HG02943 (cell line): ENCODE measurements around the gene NOCT.
"Not testable (repeated sequence)": the region's sequence is repeated elsewhere in the genome, so short reads cannot be mapped to it uniquely, and the experiment has no call there.

Source experiments
- ATAC-seq: cut with Tn5 transposase; IDR thresholded peaks from one replicate; pipeline ENCODE4 v1.9.1; 2021; ENCODE audit warnings: mild to moderate bottlenecking, low read depth, moderate library complexity; ENCODE audit not compliant: unreplicated experiment

NOCT gene

DNA sequence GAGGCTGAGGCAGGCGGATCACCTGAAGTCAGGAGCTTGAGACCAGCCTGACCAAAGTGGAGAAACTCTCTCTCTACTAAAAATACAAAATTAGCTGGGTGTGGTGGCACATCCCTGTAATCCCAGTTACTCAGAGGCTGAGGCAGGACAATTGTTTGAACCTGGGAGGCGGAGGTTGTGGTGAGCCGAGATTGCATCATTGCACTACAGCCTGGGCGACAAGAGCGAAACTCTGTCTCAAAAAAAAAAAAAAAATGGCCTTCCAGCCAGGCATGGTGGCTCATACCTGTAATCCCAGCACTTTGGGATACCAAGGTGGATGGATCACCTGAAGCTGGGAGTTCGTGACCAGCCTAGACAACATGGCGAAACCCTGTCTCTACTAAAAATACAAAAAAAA is 7.3 kb upstream of the NOCT start:
- not testable (repeated sequence) for ATAC-seq

DNA sequence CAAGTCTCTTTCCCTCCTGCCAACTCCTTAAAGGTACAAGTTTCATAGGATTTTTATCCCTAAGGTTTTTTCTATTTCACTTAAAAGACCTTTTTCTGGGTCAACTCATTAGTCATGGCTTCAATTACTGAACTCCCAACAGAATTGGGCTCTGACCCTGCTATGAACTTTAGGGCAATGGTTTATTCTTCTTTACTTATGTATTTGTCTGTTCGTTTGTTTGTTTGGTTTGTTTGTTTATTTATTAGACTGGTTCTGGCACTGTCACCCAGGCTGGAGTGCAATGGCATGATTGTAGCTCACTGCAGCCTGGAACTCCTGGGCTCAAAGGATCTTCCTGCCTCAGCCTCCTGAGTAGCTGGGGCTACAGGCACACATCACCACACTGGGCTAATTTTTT is 5.9 kb upstream of the NOCT start:
- ATAC-seq: no peak

DNA sequence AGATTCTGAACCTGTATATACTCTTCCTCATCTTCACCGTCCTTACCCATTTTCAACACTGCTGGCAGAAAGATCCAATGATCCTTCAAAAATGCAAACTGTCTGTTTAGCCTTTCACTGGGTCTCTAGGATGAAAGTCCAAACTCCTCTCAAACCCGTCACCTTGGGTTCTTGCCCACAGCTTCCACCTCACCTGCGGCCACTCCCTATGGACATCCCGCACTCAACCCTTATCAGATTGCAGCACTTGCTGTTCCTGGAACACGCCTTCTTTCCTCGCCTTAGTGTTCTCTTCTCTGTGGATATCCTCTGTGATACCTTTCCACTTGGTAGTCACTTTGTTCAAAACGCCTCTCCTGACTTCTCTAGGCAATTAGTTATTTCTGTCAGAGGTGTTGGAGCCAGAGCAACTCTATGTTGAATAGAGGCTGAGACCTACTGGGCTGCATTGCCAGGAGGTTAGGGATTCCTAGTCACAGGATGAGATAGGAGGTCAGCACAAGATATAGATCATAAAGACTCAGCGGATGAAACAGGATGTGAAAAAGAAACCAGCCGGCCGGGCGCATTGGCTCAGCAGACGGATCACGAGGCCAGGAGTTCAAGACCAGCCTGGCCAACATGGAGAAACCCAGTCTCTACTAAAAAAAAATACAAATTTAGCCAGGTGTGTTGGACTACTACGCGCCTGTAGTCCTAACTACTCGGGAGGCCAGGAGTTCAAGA is 4.2 kb upstream of the NOCT start:
- ATAC-seq: no peak

DNA sequence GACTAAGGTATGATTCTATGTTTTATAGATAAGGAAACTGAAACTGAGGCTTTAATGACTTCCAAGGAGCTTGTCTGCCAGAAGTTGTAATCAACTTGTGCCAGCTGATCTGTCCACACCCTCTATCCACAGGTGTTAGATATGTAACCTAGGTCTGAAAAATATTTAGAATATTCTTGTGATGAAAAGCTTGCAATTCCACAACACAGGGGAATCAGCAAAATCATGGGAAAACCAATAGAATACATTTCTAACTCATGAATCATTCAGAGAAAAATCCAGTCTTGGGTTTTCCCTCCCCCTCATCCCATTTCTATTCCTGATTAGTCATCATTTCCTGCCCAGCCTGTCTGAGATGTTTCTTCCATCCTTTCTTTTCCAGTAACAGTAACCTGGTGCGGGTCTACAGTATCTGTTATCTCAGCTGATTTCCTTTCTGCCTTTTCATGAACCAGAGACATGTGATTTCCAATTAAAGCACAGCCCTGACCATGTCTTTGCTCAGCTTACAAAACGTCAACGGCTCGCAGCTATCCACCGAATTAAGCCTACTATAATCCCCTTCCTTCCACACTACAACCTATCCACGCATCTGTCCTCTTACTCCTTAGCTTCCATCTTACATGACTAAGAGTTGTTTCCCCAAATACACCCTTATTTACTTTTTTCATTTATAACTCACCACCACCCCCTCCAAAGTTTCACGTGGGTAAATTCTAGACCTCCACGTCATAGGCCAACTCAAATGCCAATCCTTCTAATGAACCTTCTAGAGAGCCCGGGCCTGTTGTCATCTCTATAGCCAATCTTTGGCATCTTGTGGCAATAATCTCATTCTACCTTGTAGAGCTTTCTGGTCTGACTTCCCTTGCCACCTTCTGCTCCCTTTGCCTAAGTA is 961 bp upstream of the NOCT start:
- ATAC-seq: peak; percentile 10

DNA sequence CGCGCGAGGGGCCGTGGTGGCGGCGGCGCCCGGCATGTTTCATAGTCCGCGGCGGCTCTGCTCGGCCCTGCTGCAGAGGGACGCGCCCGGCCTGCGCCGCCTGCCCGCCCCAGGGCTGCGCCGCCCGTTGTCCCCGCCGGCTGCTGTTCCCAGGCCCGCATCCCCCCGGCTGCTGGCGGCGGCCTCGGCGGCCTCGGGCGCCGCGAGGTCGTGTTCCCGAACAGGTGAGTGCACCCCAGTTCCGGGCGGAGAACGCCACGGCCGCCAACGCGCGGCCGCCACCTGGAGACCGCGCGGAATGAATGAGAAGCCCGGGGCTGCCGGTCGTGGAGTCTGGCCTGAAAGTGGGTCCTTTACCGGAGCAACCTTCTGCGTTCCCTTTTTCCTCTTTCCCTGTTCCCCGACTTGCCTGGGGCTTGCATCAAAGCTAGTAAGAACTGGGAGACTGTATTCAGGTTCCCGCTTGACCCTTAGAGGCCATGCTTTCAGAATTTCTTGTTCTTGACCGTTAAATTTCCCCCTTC is 429 bp downstream of the NOCT start:
- ATAC-seq: peak; percentile 38

DNA sequence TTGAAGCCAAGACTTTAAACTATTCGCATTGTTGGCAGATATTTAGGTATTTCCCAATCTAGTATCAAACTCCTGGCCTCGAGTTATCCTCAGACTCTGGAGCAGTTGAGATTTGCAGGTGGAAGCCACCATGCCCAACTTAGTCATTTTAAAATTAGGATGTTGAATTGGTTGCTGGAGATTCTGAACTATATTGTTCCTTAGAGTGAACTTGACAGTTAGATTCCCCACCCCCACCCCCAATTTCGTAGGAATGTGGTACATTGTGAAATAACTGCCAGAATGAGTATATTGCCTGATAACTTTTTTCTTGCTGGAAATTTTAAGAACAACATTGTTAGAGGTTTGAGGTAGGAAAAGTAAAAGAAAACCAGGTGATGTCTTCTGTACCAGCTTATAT is 2.3 kb downstream of the NOCT start:
- no peak for ATAC-seq

DNA sequence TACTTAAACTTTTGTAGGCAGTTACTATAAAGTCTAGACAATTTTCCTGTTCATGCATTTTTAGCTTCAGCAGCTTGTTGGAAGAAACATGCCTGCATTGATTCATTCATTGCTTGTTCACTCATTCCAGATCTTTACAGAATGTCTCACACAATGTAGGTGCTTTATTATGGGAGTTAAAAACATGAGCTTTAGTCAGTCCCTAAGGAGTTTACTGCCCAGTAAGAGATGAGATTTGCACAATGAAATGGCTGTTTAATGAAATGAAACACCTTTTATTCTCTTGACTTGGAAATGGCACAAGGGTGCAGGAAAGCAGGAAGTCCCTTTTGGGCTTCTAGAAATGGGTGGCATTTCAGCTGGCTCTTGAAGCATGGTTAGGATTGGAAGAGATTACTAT is 2.9 kb downstream of the NOCT start:
- no peak for ATAC-seq

DNA sequence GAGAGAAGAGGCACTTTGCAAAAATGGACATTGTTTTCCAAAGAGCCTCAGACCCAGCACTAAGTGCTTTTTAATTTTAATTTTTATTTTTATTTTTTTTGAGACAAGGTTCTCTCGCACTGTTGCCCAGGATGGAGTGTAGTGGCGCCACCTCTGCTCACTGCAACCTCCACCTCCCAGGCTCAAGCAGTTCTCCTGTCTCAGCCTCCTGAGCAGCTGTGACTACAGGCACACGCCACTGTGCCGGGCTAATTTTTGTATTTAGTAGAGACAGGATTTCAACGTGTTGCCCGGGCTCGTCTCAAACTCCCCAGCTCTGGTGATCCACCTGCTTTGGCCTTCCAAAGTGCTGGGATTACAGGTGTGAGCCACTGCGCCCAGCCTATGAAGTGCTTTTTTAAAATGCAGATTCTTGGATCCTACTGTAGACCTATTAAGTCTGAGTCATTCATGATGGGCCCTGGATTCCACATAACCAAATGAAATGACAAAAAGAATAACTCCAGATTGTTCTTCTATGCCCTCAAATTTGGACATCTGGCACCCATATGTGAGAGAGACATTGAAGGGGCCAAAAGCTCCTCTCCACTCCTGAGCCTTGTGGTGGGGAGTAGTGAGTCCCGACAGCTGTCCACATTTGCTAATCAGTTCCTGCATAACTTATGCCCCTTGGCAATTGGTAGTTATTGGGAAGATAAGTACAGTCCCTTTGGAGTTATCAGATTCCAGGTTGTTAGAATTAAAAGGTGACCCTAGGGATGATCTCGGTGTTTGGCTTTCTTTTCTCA is 3.6 kb downstream of the NOCT start:
- no peak for ATAC-seq

DNA sequence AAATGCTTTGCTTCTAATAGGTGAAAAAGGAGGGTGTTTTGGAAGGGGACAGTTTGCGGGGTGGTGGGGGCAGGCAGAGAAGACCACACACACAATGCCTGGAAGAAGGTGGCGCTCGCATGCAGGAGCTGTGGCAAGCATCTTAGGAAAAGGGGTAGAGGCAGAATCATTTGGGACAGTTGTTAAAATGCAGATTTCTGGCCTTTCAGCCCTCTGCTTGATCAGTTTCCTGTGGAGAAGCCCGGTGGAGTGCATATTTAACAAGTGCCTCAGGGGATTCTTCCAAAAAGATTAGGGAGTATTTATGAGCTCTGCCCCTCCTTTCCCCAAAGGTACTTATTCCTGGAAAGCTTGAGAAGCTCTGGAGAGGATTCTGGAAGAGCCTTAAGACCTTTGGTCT is 4.8 kb downstream of the NOCT start:
- no peak for ATAC-seq

DNA sequence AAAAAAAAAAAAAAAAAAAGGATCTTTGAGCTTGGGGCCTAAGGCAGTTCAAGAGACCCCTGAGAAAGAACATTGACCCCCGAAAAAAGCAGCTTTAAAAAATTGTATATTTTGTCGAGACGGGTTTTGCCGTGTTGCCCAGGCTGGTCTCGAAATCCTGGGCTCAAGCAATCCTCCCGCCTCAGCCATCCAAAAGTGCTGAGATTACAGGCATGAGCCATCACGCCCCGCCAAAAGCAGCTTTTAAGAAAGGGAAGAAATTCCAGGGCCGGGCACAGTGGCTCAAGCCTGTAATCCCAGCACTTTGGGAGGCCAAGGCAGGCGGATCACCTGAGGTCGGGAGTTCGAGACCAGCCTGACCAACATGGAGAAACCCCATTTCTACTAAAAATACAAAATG is 5.5 kb downstream of the NOCT start:
- ATAC-seq: not testable (repeated sequence)

DNA sequence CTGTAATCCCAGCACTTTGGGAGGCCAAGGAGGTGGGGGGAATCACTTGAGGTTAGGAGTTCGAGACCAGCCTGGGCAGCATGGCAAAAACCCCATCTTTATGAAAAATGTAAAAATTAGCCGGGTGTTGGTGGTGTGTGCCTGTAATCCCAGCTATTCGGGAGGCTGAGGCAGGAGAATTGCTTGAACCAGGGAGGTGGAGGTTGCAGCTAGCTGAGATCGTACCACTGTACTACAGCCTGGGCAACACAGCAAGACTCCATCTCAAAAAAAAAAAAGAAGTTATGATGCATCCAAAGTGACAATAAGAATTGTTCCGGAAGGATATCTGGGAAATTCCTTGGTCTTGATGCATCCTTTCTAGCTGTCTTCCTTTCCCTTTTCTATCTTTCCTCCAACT is 7.3 kb downstream of the NOCT start:
- ATAC-seq: no peak

DNA sequence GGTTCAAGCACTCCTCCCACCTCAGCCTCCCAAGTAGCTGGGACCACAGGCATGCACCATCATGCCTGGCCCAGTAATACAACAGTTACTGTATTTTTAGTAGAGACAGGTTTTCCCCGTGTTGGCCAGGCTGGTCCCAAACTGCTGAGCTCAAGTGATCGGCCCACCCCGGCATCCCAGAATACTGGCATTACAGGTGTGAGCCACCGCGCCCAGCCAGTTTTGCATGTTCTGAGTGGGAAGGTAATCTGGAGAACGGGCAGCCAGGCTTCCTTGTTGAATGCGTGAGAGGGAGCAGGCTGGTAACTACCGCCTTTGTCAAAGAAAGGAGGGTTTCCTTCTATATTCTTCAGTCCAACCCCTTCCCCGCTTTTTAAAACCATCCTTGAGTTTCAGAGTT is 9.1 kb downstream of the NOCT start:
- ATAC-seq: no peak

DNA sequence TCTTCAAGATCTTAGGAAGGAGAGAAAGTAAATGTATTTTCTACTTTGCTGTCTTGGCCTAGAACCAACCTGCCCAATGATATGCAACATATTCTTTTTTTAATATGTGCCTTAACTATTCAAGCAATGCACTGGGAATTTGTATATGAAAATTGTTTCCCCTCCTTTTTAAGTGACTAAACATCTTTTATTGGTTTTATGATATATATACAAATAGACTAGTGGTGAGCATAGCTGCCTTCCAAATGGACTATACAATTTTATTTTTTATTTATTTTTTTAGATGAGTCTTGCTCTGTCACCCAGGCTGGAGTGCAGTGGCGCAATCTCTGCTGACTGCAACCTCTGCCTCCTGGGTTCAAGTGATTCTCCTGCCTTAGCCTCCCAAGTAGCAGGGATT is 10.3 kb downstream of the NOCT start:
- no peak for ATAC-seq

DNA sequence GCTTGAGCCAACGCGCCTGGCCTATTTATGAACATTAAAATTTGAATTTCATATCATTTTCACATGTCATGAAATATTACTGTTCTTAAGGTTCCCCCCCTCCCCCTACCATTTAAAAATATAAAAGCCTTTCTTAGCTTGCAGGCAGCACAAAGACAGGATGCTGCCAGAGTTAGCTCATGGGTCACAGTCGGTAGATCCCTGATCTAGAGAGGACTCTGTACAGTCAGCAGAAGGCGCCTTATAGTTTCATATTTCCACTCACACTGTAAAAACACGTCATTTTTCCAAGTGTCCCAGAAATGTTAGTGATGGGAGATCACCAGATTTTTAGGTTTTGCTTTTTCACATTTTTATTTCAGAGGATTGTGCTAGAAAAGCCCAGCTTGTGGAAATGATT is 12.2 kb downstream of the NOCT start:
- ATAC-seq: no peak

DNA sequence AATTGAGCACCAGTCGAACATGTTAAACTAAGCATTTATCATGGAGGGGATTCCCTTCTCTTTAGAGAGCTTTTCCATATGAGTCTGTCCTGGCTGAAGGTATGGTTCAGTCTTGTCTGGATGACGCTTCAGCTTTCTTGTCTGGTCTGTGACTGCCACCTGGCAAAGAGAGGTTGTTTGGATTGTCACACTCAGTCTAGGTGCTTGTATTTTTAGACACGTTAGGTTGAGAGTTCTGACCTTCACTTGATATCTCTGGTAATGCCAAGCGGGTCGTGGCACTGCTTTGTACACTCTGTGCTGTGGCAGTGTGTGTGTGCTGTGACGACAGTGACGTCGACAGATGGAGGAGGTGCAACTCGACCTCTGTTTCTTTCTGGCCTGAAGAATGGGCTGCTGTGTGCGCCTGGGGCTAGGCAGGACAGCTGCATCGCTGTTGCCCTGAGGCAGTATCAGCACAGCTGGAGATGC is 12.6 kb downstream of the NOCT start:
- no peak for ATAC-seq

DNA sequence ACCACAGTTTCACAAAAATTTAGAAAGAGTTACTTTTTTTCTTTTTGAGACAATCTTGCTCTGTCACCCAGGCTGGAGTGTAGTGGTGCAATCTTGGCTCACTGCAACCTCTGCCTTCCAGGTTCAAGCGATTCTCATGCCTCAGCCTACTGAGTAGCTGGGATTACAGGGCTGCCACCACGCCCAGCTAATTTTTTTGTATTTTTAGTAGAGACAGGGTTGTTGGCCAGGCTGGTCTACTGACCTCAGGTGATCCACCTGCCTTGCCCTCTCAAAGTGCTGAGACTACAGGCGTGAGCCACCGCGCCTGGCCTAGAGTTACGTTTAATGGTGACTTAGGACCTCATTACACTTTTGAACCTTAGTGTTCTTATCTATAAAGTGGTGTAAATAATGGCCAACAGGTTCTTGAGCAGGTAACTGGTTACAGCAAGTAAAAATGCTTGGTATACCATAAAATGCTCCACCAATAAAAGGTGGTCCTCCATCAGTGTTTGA is 14.3 kb downstream of the NOCT start:
- not testable (repeated sequence) for ATAC-seq

DNA sequence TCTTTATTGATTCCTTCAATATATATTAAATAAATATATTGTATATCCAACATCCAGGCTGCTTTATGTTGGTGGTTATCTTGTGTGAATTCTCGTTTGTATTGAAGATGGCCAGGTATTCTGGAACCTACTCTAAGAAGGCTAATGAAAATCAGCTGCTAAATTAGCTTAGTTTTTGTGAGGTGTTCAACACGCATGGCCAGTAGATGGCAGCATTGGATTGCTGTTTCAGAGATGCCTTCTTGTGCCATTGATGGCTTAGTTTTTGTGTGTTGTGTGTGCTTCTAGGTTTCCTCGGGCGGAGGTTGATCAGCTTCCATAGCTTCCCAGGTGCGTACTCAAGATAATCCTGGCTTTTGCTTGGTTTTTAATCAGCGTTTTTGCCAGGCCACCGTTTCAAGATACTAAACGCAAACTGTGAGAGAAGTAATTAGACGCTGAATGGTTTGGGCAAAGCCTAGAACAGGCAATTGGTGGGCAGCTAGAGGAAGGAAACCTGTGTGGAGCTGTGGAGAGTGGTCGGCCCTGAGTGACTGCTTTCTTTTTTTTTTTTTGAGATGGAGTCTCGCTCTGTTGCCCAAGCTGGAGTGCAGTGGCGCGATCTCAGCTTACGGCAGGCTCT is 15.1 kb downstream of the NOCT start:
- ATAC-seq: no peak

DNA sequence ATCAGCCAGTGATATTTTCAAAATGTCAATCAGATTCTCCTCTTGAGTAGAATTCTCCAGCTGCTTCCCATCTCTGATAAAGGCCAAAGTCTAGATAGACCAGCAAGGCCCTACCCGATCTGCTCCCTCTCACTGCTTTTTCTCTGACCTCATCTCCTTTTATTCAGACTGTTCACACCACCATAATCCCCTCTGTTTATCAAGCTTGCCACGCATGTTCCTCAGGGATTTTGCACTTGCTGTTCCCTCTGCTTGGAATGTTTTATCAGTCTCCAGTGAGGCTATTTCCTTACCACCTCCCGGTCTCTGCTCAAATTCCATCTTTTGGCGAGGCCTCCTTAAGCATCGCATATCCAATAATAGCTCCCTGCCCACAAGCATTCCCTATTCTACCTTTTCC is 20.1 kb downstream of the NOCT start:
- ATAC-seq: no peak

DNA sequence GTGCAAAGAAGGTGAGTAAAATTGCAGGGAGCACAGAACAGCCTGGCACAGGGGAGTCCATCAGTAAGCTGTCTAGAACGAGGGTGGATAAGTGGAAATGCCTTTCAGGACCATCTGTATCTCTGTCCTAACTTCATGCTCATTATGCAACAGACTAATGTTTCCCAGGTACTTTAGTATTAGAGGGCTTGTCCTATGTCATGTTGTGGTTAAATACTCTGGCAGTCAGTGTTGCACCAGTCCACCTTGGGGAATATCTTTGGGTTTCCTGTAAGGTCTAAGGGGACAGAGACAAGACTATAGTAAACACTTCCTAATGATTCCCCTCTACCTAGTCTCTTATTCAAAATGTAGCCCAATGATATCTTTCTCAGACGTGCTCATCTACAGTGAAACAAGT is 21.3 kb downstream of the NOCT start:
- ATAC-seq: no peak

DNA sequence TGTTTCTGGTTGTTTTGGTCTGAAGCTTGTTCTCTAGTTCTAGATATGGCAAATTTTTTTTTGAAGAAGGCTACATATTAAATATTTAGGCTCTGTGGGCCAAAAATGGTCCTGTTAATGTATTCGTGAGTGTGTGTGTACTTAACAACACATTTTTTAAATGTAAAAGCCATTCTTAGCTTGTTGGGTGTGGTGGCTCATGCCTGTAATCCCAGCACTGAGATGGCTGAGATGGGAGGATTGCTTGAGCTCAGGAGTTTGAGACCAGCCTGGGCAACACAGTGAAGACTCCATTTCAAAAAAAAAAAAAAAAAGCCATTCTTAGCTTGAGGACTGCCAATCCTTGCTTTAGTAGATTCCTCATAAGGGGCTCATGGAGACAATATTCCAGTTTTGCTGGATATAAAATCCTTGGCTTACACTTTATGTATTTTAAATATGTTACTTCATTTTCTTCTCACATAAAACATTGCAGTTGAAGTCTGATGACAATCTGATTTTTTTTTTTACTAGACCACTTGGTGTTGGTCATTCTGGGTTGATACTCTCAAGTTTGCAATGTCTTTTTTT is 23.4 kb downstream of the NOCT start:
- no peak for ATAC-seq
